K562 (cell line): ENCODE data around the gene ZDHHC8. TPM values are rescaled to one million over a fixed set of nuclear protein-coding genes. Genes with fewer than 3 reads are reported as not detected.

Experiments used
- ATAC-seq: fragments of 200-7000 bp; cut with Tn5 transposase; 3 replicates; pipeline ENCODE4 v1.9.1; 2020; ENCODE audit warnings: moderate library complexity
- BruUV-seq: library from RNA; stranded (reverse); fragments of 400-500 nt; replicated peaks from 2 replicates; lab custom pipeline; 2021; lab: Mats Ljungman, UMichigan
- CTCF ChIA-PET: fragments of 300-600 bp; formaldehyde crosslinking; extraction: SDS; loops from one replicate; lab custom pipeline; 2021; ENCODE audit warnings: low intra/inter-chr PET ratio; lab: Yijun Ruan, JAX
- POLR2A ChIA-PET: fragments of 300-600, 350-650 bp; sonication (Branson Sonifier 250); formaldehyde crosslinking; extraction: SDS; loops from one replicate; lab custom pipeline; 2021; ENCODE audit warnings: antibody characterized with exemption, inconsistent platforms; lab: Yijun Ruan, JAX
- DNase-seq, 4 experiments: peaks; one replicate each; pipeline versions ENCODE4 v3.0.0 to v3.0.0-alpha.2; 2011 to 2018; ENCODE audit warnings: low spot score in 3 of 4, mixed read lengths in 3 of 4; ENCODE audit errors: extremely low read depth in 1 of 4
- FAIRE-seq: peaks from 2 replicates; lab custom pipeline; 2011; peaks lifted over from hg19 to GRCh38; lab: Jason Lieb, UNC
- H2AFZ ChIP-seq: 2 replicates; pipeline ENCODE4 v1.6.0; 2011; ENCODE audit warnings: low read depth, low read length, control low read depth, inconsistent platforms
- H3K27ac ChIP-seq: fragments of 200-600 bp; 3 replicates; pipeline ENCODE4 v1.8.0; 2011; ENCODE audit warnings: low read depth, mild to moderate bottlenecking, control low read depth, inconsistent platforms, low read length, moderate library complexity, mixed read lengths; ENCODE audit errors: extremely low read depth
- H3K27me3 ChIP-seq, 2 experiments: fragments of 300-600 bp in 1 of 2; 2 replicates in 1 of 2; 3 replicates in 1 of 2; pipeline versions ENCODE4 v1.6.0 to v1.8.0; 2011; ENCODE audit warnings: inconsistent platforms in 2 of 2, low read length in 2 of 2, mild to moderate bottlenecking in 1 of 2, mixed read lengths in 1 of 2, moderate library complexity in 1 of 2; ENCODE audit not compliant: control insufficient read depth in 2 of 2, insufficient read depth in 2 of 2
- H3K36me3 ChIP-seq: fragments of 300-600 bp; 3 replicates; pipeline ENCODE4 v1.8.0; 2011; ENCODE audit warnings: mild to moderate bottlenecking, low read length, inconsistent platforms; ENCODE audit not compliant: control insufficient read depth, insufficient read depth
- H3K4me1 ChIP-seq, 2 experiments: fragments of 200-600 bp in 1 of 2; replicated peaks in 1 of 2; 2 replicates in 1 of 2; 3 replicates in 1 of 2; pipeline versions ENCODE4 v1.5.1 to v1.8.0; 2011; ENCODE audit warnings: inconsistent platforms in 2 of 2, low read length in 2 of 2, mild to moderate bottlenecking in 1 of 2, mixed read lengths in 1 of 2, moderate library complexity in 1 of 2; ENCODE audit not compliant: control insufficient read depth in 2 of 2, insufficient read depth in 2 of 2
- H3K4me2 ChIP-seq: 2 replicates; pipeline ENCODE4 v1.6.1; 2011; ENCODE audit warnings: low read length, control low read depth, inconsistent platforms, mixed read lengths; ENCODE audit not compliant: insufficient read depth
- H3K4me3 ChIP-seq: fragments of 200-600 bp; sonication (generic), shearing (Covaris generic); 2 replicates; pipeline ENCODE4 v1.5.1; 2016; ENCODE audit warnings: control low read depth, inconsistent platforms
- H3K79me2 ChIP-seq: fragments of 200-600 bp; 3 replicates; pipeline ENCODE4 v1.8.0; 2011; ENCODE audit warnings: low read length, inconsistent platforms; ENCODE audit not compliant: control insufficient read depth, insufficient read depth
- H3K9ac ChIP-seq, 2 experiments: 2 replicates each; pipeline versions ENCODE4 v1.6.0 to v1.6.1; 2011; ENCODE audit warnings: low read depth in 2 of 2, low read length in 2 of 2, control low read depth in 1 of 2, inconsistent platforms in 1 of 2, mild to moderate bottlenecking in 1 of 2, mixed read lengths in 1 of 2; ENCODE audit not compliant: insufficient read depth in 1 of 2
- H3K9me1 ChIP-seq: one replicate; pipeline ENCODE4 v1.6.0; 2011; ENCODE audit warnings: inconsistent platforms, mild to moderate bottlenecking, low read length, moderate library complexity; ENCODE audit not compliant: control insufficient read depth, insufficient read depth
- H3K9me3 ChIP-seq: replicated peaks from 2 replicates; pipeline ENCODE4 v1.5.1; 2011; ENCODE audit warnings: low read depth, low read length, inconsistent platforms; ENCODE audit not compliant: control insufficient read depth, insufficient read depth
- H4K20me1 ChIP-seq: replicated peaks from 2 replicates; pipeline ENCODE4 v1.6.1; 2011; ENCODE audit warnings: low read length, inconsistent platforms, mixed read lengths; ENCODE audit not compliant: control insufficient read depth, insufficient read depth
- FIP1L1 ChIP-seq: fragments of 200-400 bp; formaldehyde crosslinking; IDR thresholded peaks from 2 replicates; pipeline ENCODE4 v1.6.1; 2018; ENCODE audit warnings: mild to moderate bottlenecking, low read depth, low read length; ENCODE audit not compliant: poor library complexity, severe bottlenecking
- MCM7 ChIP-seq, 2 experiments: fragments of 450-650 bp; IDR thresholded peaks; 2 replicates each; pipeline ENCODE4 v1.6.1; 2016 to 2018
- PCBP1 ChIP-seq: fragments of 200-400 bp; formaldehyde crosslinking; IDR thresholded peaks from 2 replicates; pipeline ENCODE4 v1.6.1; 2018; ENCODE audit warnings: mild to moderate bottlenecking, low read depth, low read length; ENCODE audit not compliant: poor library complexity, severe bottlenecking
- RREB1 ChIP-seq: fragments of 250-450 bp; sonication (Bioruptor Pico); IDR thresholded peaks from 2 replicates; pipeline ENCODE4 v1.4.0; 2020
- THRB ChIP-seq: fragments of 450-650 bp; formaldehyde crosslinking; conservative IDR thresholded peaks from 2 replicates; pipeline ENCODE4 v1.4.0; 2022; ENCODE audit warnings: mild to moderate bottlenecking, missing genetic modification characterization
- ZBTB7A ChIP-seq: IDR thresholded peaks from 2 replicates; pipeline ENCODE4 v1.6.1; 2011; ENCODE audit warnings: low read depth, mild to moderate bottlenecking, low read length, moderate library complexity, borderline replicate concordance; ENCODE audit not compliant: control insufficient read depth
- ZNF165 ChIP-seq: fragments of 250-450 bp; sonication (Bioruptor Pico); IDR thresholded peaks from 2 replicates; pipeline ENCODE4 v1.4.0; 2020; ENCODE audit warnings: borderline replicate concordance
- ZNF184 ChIP-seq: sonication (generic); formaldehyde crosslinking; IDR thresholded peaks from 2 replicates; pipeline ENCODE4 v1.5.0; 2020; ENCODE audit warnings: missing genetic modification reagents
- WGBS: fragments of 100-300 bp; shearing (Covaris generic); methylation state at CpG from one replicate; pipeline ENCODE4 v1.1.6; 2016; ENCODE audit warnings: low coverage, mixed read lengths; ENCODE audit not compliant: insufficient coverage; ENCODE audit errors: missing lambda C conversion rate; 5-methylcytosine and 5-hydroxymethylcytosine counted together
- in situ Hi-C: fragments of 300-500 bp; cut with MboI; formaldehyde crosslinking; loops from 4 replicates; pipeline ENCODE4 v1.15.0; 2018; ENCODE audit warnings: inconsistent platforms, mixed read lengths
- intact Hi-C: fragments of 100-400 bp; cut with micrococcal nuclease; formaldehyde crosslinking; loops from 2 replicates; pipeline ENCODE4 v1.14.2; 2022
- polyA plus RNA-seq, 8 experiments: library from polyadenylated mRNA; depleted of rRNA in 4 of 8; stranded (reverse) in 5 of 8; unstranded in 3 of 8; fragments of >200 nt; fragmentation: Nextera tagmentation in 2 of 8; fragmentation: Illumina TruSeq in 1 of 8; extraction: Ambion mirVana in 2 of 8; extraction: Trizol in 1 of 8; gene quantifications; 2 replicates each; pipeline versions ENCODE4 v1.2.1 to v1.2.3, GENCODE V29; 2011 to 2014; ENCODE audit warnings: inconsistent platforms in 1 of 8, missing spikeins in 1 of 8
- total RNA-seq, 7 experiments: library from RNA; depleted of rRNA in 6 of 7; stranded (reverse); fragments of >200 nt in 6 of 7; fragmentation: Illumina TruSeq in 2 of 7; extraction: Trizol in 2 of 7; gene quantifications; 2 replicates each; pipeline versions ENCODE4 v1.2.1 to v1.2.3, GENCODE V29; 2011 to 2021; ENCODE audit warnings: low replicate concordance in 1 of 7

Gene ZDHHC8
- total and polyA plus RNA-seq, 9 of the 15 experiments (the other 6 are each of a cell fraction or from before 2014, with no cell fraction given): 0.04 to 109 (median 16.4) TPM

- H3K27ac ChIP-seq: no peak overlapping the region
- no peaks in the 10 kb centered on the region for H3K9me3 ChIP-seq
- peaks cover 18% of the 10 kb centered on the region for H3K9me1 ChIP-seq
- ChIA-PET POLR2A (interaction anchor here (0.6 to 7.2 kb wide), 4 partner anchors 11 to 154 kb away, joined by 3 to 68 read pairs (median 4); no protein-coding TSS in a partner anchor), CTCF (no interaction called here)
- intact Hi-C loops: no loop called here
- peak overlapping the region in 1 of 2 experiments; percentile 65; a peak in 2 of 4 replicates for H3K9ac ChIP-seq
- ATAC-seq: no peak
- no peak overlapping the region for H3K4me2 ChIP-seq
- H4K20me1 ChIP-seq: peaks cover 41% of the 10 kb centered on the region
- no peaks in the 10 kb centered on the region for H3K27me3 ChIP-seq
- DNase-seq: no peak
- FAIRE-seq: no peak
- 85% methylated on average over 11 of the region's 11 CpGs for WGBS
- no peak overlapping the region for H2AFZ ChIP-seq
- BruUV-seq: no TSS peak
- no peak overlapping the region for H3K4me3 ChIP-seq
- peaks cover 9 to 89% of the 10 kb centered on the region in 2 experiments for H3K4me1 ChIP-seq
- H3K36me3 ChIP-seq: peaks cover 17% of the 10 kb centered on the region; the same call in 2 of the 3 replicates
- no peaks in the 10 kb centered on the region for H3K79me2 ChIP-seq
- in situ Hi-C loops: no loop called here
- TF ChIP-seq THRB (CRISPR knock-in tag) (no peak), FIP1L1 (peak; percentile 55), ZBTB7A (0 out of 2 replicates have a peak, but pooled peaks have one; percentile 16)
Measured at GRCh38 chr22:20140107-20140445, 8.5 kb downstream of the ZDHHC8 start.

GRCh38 chr22:20140521-20140964 is 8.9 kb downstream of the ZDHHC8 start:
- in situ Hi-C loops: no loop called here
- H4K20me1 ChIP-seq: peaks cover 38% of the 10 kb centered on the region
- no peaks in the 10 kb centered on the region for H3K27me3 ChIP-seq
- no peak overlapping the region for H3K27ac ChIP-seq
- BruUV-seq: no TSS peak
- ATAC-seq: no peak
- H3K4me1 ChIP-seq: peaks cover 9 to 89% of the 10 kb centered on the region in 2 experiments
- no peak overlapping the region for H3K4me3 ChIP-seq
- intact Hi-C loops: no loop called here
- no peaks in the 10 kb centered on the region for H3K79me2 ChIP-seq
- ChIA-PET CTCF (no interaction called here), POLR2A (interaction anchor here (0.6 to 7.2 kb wide), 5 partner anchors 11 to 155 kb away, joined by 3 to 68 read pairs (median 4); no protein-coding TSS in a partner anchor)
- no peak for FAIRE-seq
- no peak overlapping the region for H3K4me2 ChIP-seq
- 81% methylated on average over 17 of the region's 17 CpGs for WGBS
- H3K9me3 ChIP-seq: no peaks in the 10 kb centered on the region
- peak overlapping the region in 1 of 2 experiments; percentile 65; a peak in 2 of 4 replicates for H3K9ac ChIP-seq
- peaks cover 18% of the 10 kb centered on the region for H3K9me1 ChIP-seq
- H2AFZ ChIP-seq: no peak overlapping the region
- DNase-seq: no peak
- peaks cover 17% of the 10 kb centered on the region; the same call in 2 of the 3 replicates for H3K36me3 ChIP-seq
- peak; percentile 42 for TF ChIP-seq PCBP1
- 0 out of 2 replicates have a peak, but pooled peaks have one; percentile 29 for TF ChIP-seq RREB1 (CRISPR knock-in tag)
- TF ChIP-seq MCM7 (IDR thresholded peaks at IDR 0.05): no peak
- peak; percentile 9; the same call in 1 of the 2 replicates for TF ChIP-seq ZNF184 (CRISPR knock-in tag)
- peak; percentile 64; the same call in 1 of the 2 replicates for TF ChIP-seq ZNF165 (CRISPR knock-in tag)
